ENCODE results near the gene ABHD17A. TPM values are rescaled to one million over a fixed set of nuclear protein-coding genes. Genes with fewer than 3 reads are reported as not detected.

The ABHD17A gene
- total and polyA plus RNA-seq, 9 of the 15 experiments (the other 6 are each of a cell fraction or from before 2014, with no cell fraction given), result 0.04 to 135 (median 21.8) TPM; not detected in 1

- TF ChIP-seq KDM5B (IDR thresholded peaks at IDR 0.05; ENCODE audit: insufficient replicate concordance, low read depth, low read length) (peak; percentile 25), PTTG1 (tag; IDR thresholded peaks at IDR 0.05; ENCODE audit: low read depth) (no peak), CBFA2T3 (IDR thresholded peaks at IDR 0.05) (peak; percentile 15; the same call in 1 of the 2 replicates), FOXA3 (CRISPR knock-in tag; conservative IDR thresholded peaks at IDR 0.05 in 1 of 2, IDR thresholded peaks at IDR 0.05 in 1 of 2) (no peak), GATAD2B (IDR thresholded peaks at IDR 0.05; ENCODE audit: borderline replicate concordance) (no peak; the same call in 1 of the 2 replicates), STAT5A (IDR thresholded peaks at IDR 0.05; ENCODE audit: borderline replicate concordance, low read length) (no peak), ZNF764 (CRISPR knock-in tag; IDR thresholded peaks at IDR 0.05; ENCODE audit: low read depth) (no peak), ZNF174 (CRISPR knock-in tag; IDR thresholded peaks at IDR 0.05) (no peak), TARDBP (IDR thresholded peaks at IDR 0.05) (no peak; the same call in 1 of the 2 replicates), ZNF766 (CRISPR knock-in tag; conservative IDR thresholded peaks at IDR 0.05) (0 out of 2 replicates have a peak, but pooled peaks have one; percentile 39), ZNF785 (CRISPR knock-in tag; IDR thresholded peaks at IDR 0.05) (no peak), SIX5 (IDR thresholded peaks at IDR 0.05; ENCODE audit: borderline replicate concordance in 1 of 2, insufficient read depth in 1 of 2, low read depth in 1 of 2, low read length in 2 of 2) (no peak), KLF13 (tag; IDR thresholded peaks at IDR 0.05; ENCODE audit: borderline replicate concordance, low read depth) (peak; percentile 73), ZNF212 (CRISPR knock-in tag; IDR thresholded peaks at IDR 0.05) (no peak), ZKSCAN3 (CRISPR knock-in tag; IDR thresholded peaks at IDR 0.05) (no peak), MYNN (IDR thresholded peaks at IDR 0.05) (peak; percentile 29; the same call in 1 of the 2 replicates), MYNN (CRISPR knock-in tag; IDR thresholded peaks at IDR 0.05) (no peak), E2F3 (CRISPR knock-in tag; IDR thresholded peaks at IDR 0.05) (no peak), NR2F6 (CRISPR knock-in tag; IDR thresholded peaks at IDR 0.05) (no peak), TCF3 (CRISPR knock-in tag; IDR thresholded peaks at IDR 0.05) (0 out of 2 replicates have a peak, but pooled peaks have one; percentile 21), MLLT1 (IDR thresholded peaks at IDR 0.05) (0 out of 4 replicates have a peak, but pooled peaks of 1 of the 2 experiments have one; percentile 14), PHF20 (IDR thresholded peaks at IDR 0.05; ENCODE audit: partially characterized antibody) (no peak), U2AF1 (optimal IDR thresholded peaks at IDR 0.05; ENCODE audit: low read depth, low read length) (no peak), NRF1 (conservative IDR thresholded peaks at IDR 0.05 in 1 of 2, IDR thresholded peaks at IDR 0.05 in 1 of 2) (peak; percentile 92 to 93), ATF1 (CRISPR knock-in tag; IDR thresholded peaks at IDR 0.05) (no peak), ATF1 (tag; IDR thresholded peaks at IDR 0.05) (peak; percentile 63), USF2 (CRISPR knock-in tag; IDR thresholded peaks at IDR 0.05) (no peak), ZNF24 (IDR thresholded peaks at IDR 0.05) (no peak), KLF16 (IDR thresholded peaks at IDR 0.05) (no peak), EHMT2 (IDR thresholded peaks at IDR 0.05) (no peak)
Measured at GRCh38 chr19:1856698-1857603, 28.3 kb downstream of the ABHD17A start (continued).

All from K562 (cell line).